NB4 (cell line): ENCODE results near the gene SLC2A9.

Experiments used
- DNase-seq: peaks from one replicate; pipeline ENCODE4 v3.0.0; 2010; ENCODE audit warnings: low read depth
- H3K4me3 ChIP-seq: one replicate; pipeline ENCODE4 v1.5.1; 2011; ENCODE audit warnings: mild to moderate bottlenecking, low read depth, low read length, moderate library complexity
- CTCF ChIP-seq: IDR thresholded peaks from one replicate; pipeline ENCODE4 v1.5.1; 2012; ENCODE audit warnings: low read depth, low read length
- MYC ChIP-seq: IDR thresholded peaks from 2 replicates; pipeline ENCODE4 v1.6.1; 2011; ENCODE audit warnings: low read depth, low read length
- POLR2A ChIP-seq: IDR thresholded peaks from 2 replicates; pipeline ENCODE4 v1.6.1; 2011; ENCODE audit warnings: mild to moderate bottlenecking; ENCODE audit not compliant: insufficient read length; ENCODE audit errors: extremely low read depth
- TF ChIP-seq, protein P1 (sequence below): IDR thresholded peaks from 2 replicates; pipeline ENCODE4 v1.6.1; 2011; ENCODE audit warnings: low read depth, low read length

Gene SLC2A9

GRCh38 chr4:9994246-9994847 is 26.9 kb downstream of the SLC2A9 start:
- TF ChIP-seq, protein P1, sequence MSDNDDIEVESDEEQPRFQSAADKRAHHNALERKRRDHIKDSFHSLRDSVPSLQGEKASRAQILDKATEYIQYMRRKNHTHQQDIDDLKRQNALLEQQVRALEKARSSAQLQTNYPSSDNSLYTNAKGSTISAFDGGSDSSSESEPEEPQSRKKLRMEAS, result no peak
- no peak for TF ChIP-seq MYC
- no peak for TF ChIP-seq POLR2A
- TF ChIP-seq CTCF, result no peak
- no peak overlapping the region for H3K4me3 ChIP-seq
- no peak for DNase-seq

- TF ChIP-seq, protein P1, result no peak
- no peak for TF ChIP-seq CTCF
- no peak for TF ChIP-seq POLR2A
- TF ChIP-seq MYC, result no peak
- no peak for DNase-seq
Observed at GRCh38 chr4:9989918-9990635, 31.2 kb downstream of the SLC2A9 start.

GRCh38 chr4:9988933-9989332 is 32.4 kb downstream of the SLC2A9 start:
- no peak overlapping the region for H3K4me3 ChIP-seq
- TF ChIP-seq, protein P1, result no peak
- TF ChIP-seq POLR2A, result no peak
- no peak for TF ChIP-seq MYC
- TF ChIP-seq CTCF, result no peak
- no peak for DNase-seq

More at GRCh38 chr4:9989918-9990635, 31.2 kb downstream of the SLC2A9 start:
- no peak overlapping the region for H3K4me3 ChIP-seq

- no peak for TF ChIP-seq CTCF
- TF ChIP-seq, protein P1, result no peak
- no peak for TF ChIP-seq POLR2A
- no peak for TF ChIP-seq MYC
- no peak for DNase-seq
- H3K4me3 ChIP-seq, result no peak overlapping the region
Observed at GRCh38 chr4:9988363-9988749, 32.9 kb downstream of the SLC2A9 start.

- TF ChIP-seq MYC (no peak), CTCF (no peak), POLR2A (no peak)
- TF ChIP-seq, protein P1, result no peak
- no peak for DNase-seq
- H3K4me3 ChIP-seq, result no peak overlapping the region
Observed at GRCh38 chr4:9987749-9988362, 33.4 kb downstream of the SLC2A9 start.
